ENCODE data around the gene C14orf180.

Gene C14orf180

GRCh38 chr14:104559028-104559803, 20.3 kb upstream of the C14orf180 start:
- no peak for DNase-seq (ENCODE audit: low read depth, low spot score)
- no peak overlapping the region for H3K4me3 ChIP-seq (ENCODE audit: low read length)

- DNase-seq (ENCODE audit: low read depth, low spot score) = no peak
- H3K4me3 ChIP-seq (ENCODE audit: low read length) = no peak overlapping the region
These were observed 19.6 kb upstream of the C14orf180 start for GRCh38 chr14:104559804-104560585.

GRCh38 chr14:104560586-104560945, 19.0 kb upstream of the C14orf180 start:
- no peak for DNase-seq (ENCODE audit: low read depth, low spot score)
- H3K4me3 ChIP-seq (ENCODE audit: low read length) = no peak overlapping the region

- no peak for DNase-seq (ENCODE audit: low read depth, low spot score)
- no peak overlapping the region for H3K4me3 ChIP-seq (ENCODE audit: low read length)
These were observed 18.4 kb upstream of the C14orf180 start for GRCh38 chr14:104561124-104561557.

- no peak overlapping the region for H3K4me3 ChIP-seq (ENCODE audit: low read length)
These were observed 17.7 kb upstream of the C14orf180 start for GRCh38 chr14:104561632-104562495.

GRCh38 chr14:104562606-104563005, 17.0 kb upstream of the C14orf180 start:
- H3K4me3 ChIP-seq (ENCODE audit: low read length) = no peak overlapping the region
- DNase-seq (ENCODE audit: low read depth, low spot score) = no peak

More at GRCh38 chr14:104561632-104562495, 17.7 kb upstream of the C14orf180 start:
- no peak for DNase-seq (ENCODE audit: low read depth, low spot score)

GRCh38 chr14:104563191-104563741, 16.3 kb upstream of the C14orf180 start:
- no peak for DNase-seq (ENCODE audit: low read depth, low spot score)
- no peak overlapping the region for H3K4me3 ChIP-seq (ENCODE audit: low read length)

- H3K4me3 ChIP-seq (ENCODE audit: low read length) = no peak overlapping the region
- peak; percentile 11 for DNase-seq (ENCODE audit: low read depth, low spot score)
These were observed 15.6 kb upstream of the C14orf180 start for GRCh38 chr14:104563742-104564615.

GRCh38 chr14:104564744-104565679, 14.6 kb upstream of the C14orf180 start:
- H3K4me3 ChIP-seq (ENCODE audit: low read length) = no peak overlapping the region
- no peak for DNase-seq (ENCODE audit: low read depth, low spot score)

- no peak overlapping the region for H3K4me3 ChIP-seq (ENCODE audit: low read length)
- no peak for DNase-seq (ENCODE audit: low read depth, low spot score)
These were observed 12.2 kb upstream of the C14orf180 start for GRCh38 chr14:104567141-104567956.

- no peak for DNase-seq (ENCODE audit: low read depth, low spot score)
- H3K4me3 ChIP-seq (ENCODE audit: low read length) = no peak overlapping the region
These were observed 11.7 kb upstream of the C14orf180 start for GRCh38 chr14:104567957-104568225.

- DNase-seq (ENCODE audit: low read depth, low spot score) = no peak
- H3K4me3 ChIP-seq (ENCODE audit: low read length) = no peak overlapping the region
These were observed 10.9 kb upstream of the C14orf180 start for GRCh38 chr14:104568620-104569019.

GRCh38 chr14:104569435-104569834, 10.1 kb upstream of the C14orf180 start:
- no peak overlapping the region for H3K4me3 ChIP-seq (ENCODE audit: low read length)
- no peak for DNase-seq (ENCODE audit: low read depth, low spot score)

GRCh38 chr14:104571246-104571645, 8.3 kb upstream of the C14orf180 start:
- no peak for DNase-seq (ENCODE audit: low read depth, low spot score)
- H3K4me3 ChIP-seq (ENCODE audit: low read length) = no peak overlapping the region

- no peak overlapping the region for H3K4me3 ChIP-seq (ENCODE audit: low read length)
- DNase-seq (ENCODE audit: low read depth, low spot score) = no peak
These were observed 7.4 kb upstream of the C14orf180 start for GRCh38 chr14:104572024-104572626.

- DNase-seq (ENCODE audit: low read depth, low spot score) = peak; percentile 21
- H3K4me3 ChIP-seq (ENCODE audit: low read length) = no peak overlapping the region
These were observed 6.9 kb upstream of the C14orf180 start for GRCh38 chr14:104572668-104573067.
